ENCODE results near the gene VIPAS39. TPM values are rescaled to one million over a fixed set of nuclear protein-coding genes. Genes with fewer than 3 reads are reported as not detected.

The VIPAS39 gene
- total RNA-seq, 6 experiments from 2014 or later, result 7.2 to 9.9 (median 8.6) TPM

GRCh38 chr14:77439861-77440260, 17.5 kb downstream of the VIPAS39 start:
- Histone ChIP-seq H3K9me3 (no peaks in the 10 kb centered on the region), H3K27ac (no peak overlapping the region), H3K4me3 (no peak overlapping the region), H3K27me3 (no peaks in the 10 kb centered on the region), H3K4me1 (no peaks in the 10 kb centered on the region), H3K36me3 (peaks cover 0 to 73% (median 33%) of the 10 kb centered on the region in 4 donors)
- WGBS (ENCODE audit: insufficient coverage, low coverage, low lambda C conversion rate, missing lambda C conversion rate), result 88% methylated on average over 4 of the region's 4 CpGs
- DNase-seq (no peak), ATAC-seq (no peak)
- TF ChIP-seq POLR2A (IDR thresholded peaks at IDR 0.05), result no peak
- TF ChIP-seq, protein P1, sequence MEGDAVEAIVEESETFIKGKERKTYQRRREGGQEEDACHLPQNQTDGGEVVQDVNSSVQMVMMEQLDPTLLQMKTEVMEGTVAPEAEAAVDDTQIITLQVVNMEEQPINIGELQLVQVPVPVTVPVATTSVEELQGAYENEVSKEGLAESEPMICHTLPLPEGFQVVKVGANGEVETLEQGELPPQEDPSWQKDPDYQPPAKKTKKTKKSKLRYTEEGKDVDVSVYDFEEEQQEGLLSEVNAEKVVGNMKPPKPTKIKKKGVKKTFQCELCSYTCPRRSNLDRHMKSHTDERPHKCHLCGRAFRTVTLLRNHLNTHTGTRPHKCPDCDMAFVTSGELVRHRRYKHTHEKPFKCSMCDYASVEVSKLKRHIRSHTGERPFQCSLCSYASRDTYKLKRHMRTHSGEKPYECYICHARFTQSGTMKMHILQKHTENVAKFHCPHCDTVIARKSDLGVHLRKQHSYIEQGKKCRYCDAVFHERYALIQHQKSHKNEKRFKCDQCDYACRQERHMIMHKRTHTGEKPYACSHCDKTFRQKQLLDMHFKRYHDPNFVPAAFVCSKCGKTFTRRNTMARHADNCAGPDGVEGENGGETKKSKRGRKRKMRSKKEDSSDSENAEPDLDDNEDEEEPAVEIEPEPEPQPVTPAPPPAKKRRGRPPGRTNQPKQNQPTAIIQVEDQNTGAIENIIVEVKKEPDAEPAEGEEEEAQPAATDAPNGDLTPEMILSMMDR (IDR thresholded peaks at IDR 0.05), result no peak
- intact Hi-C loops (cut with DNase I), result no loop called here

- peaks cover 0 to 74% (median 31%) of the 10 kb centered on the region in 4 donors for H3K36me3 ChIP-seq
These were observed 18.8 kb downstream of the VIPAS39 start for GRCh38 chr14:77438596-77438995.

DNA sequence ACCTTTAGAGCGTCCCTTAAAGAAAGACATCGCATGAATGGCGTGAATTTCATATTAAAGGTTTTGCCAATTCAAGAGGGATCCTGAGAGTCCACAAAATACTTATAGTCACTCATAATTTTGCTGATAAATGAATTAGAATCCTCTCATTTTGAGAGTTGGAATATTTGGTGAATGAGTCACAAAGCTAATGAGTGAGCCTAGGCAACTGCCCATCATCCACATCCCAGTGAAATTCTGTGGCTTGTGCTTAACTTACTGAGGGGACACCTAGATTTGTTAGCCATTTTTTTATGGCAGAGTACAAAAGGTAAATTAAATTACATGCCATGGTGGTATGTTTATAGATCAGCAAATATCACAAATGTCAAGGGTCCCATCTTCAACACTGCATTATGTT, 21.4 kb downstream of the VIPAS39 start:
- TF ChIP-seq POLR2A (IDR thresholded peaks at IDR 0.05), result no peak
- TF ChIP-seq, protein P1 (IDR thresholded peaks at IDR 0.05), result no peak
- ATAC-seq, result no peak
- WGBS (ENCODE audit: insufficient coverage, low coverage, low lambda C conversion rate, missing lambda C conversion rate), result 90% methylated on average over 3 of the region's 3 CpGs
- DNase-seq, result no peak
- intact Hi-C loops (cut with DNase I), result no loop called here
- Histone ChIP-seq H3K27ac (no peak overlapping the region), H3K27me3 (no peaks in the 10 kb centered on the region), H3K4me3 (no peak overlapping the region), H3K36me3 (peaks cover 0 to 74% (median 28%) of the 10 kb centered on the region in 4 donors), H3K9me3 (no peaks in the 10 kb centered on the region), H3K4me1 (no peaks in the 10 kb centered on the region)

More at GRCh38 chr14:77438596-77438995, 18.8 kb downstream of the VIPAS39 start:
- WGBS (ENCODE audit: insufficient coverage, low coverage, low lambda C conversion rate, missing lambda C conversion rate), result 93% methylated on average over 1 of the region's 1 CpG
- H3K4me3 ChIP-seq, result no peak overlapping the region
- no peaks in the 10 kb centered on the region for H3K9me3 ChIP-seq
- H3K4me1 ChIP-seq, result no peaks in the 10 kb centered on the region
- DNase-seq, result no peak
- TF ChIP-seq, protein P1 (IDR thresholded peaks at IDR 0.05), result no peak
- no peak for TF ChIP-seq POLR2A (IDR thresholded peaks at IDR 0.05)
- no peak overlapping the region for H3K27ac ChIP-seq
- intact Hi-C loops (cut with DNase I), result no loop called here
- ATAC-seq, result no peak
- H3K27me3 ChIP-seq, result no peaks in the 10 kb centered on the region

- WGBS (ENCODE audit: insufficient coverage, low coverage, low lambda C conversion rate, missing lambda C conversion rate), result 100% methylated on average over 3 of the region's 3 CpGs
- Histone ChIP-seq H3K4me3 (no peak overlapping the region), H3K36me3 (peaks cover 0 to 79% (median 32%) of the 10 kb centered on the region in 4 donors), H3K27me3 (no peaks in the 10 kb centered on the region), H3K4me1 (no peaks in the 10 kb centered on the region), H3K27ac (no peak overlapping the region), H3K9me3 (no peaks in the 10 kb centered on the region)
- ATAC-seq (no peak), DNase-seq (no peak)
- TF ChIP-seq, protein P1 (IDR thresholded peaks at IDR 0.05), result no peak
- TF ChIP-seq POLR2A (IDR thresholded peaks at IDR 0.05), result no peak
- intact Hi-C loops (cut with DNase I), result no loop called here
These were observed 31.0 kb downstream of the VIPAS39 start for GRCh38 chr14:77426396-77426795.

- no peak for ATAC-seq
- Histone ChIP-seq H3K27ac (no peak overlapping the region), H3K36me3 (peaks cover 0 to 72% (median 29%) of the 10 kb centered on the region in 4 donors), H3K4me1 (no peaks in the 10 kb centered on the region), H3K27me3 (no peaks in the 10 kb centered on the region), H3K4me3 (no peak overlapping the region), H3K9me3 (no peaks in the 10 kb centered on the region)
- WGBS (ENCODE audit: insufficient coverage, low coverage, low lambda C conversion rate, missing lambda C conversion rate), result 88% methylated on average over 3 of the region's 3 CpGs
- TF ChIP-seq POLR2A (IDR thresholded peaks at IDR 0.05), result no peak
- TF ChIP-seq, protein P1 (IDR thresholded peaks at IDR 0.05), result no peak
- no peak for DNase-seq
- intact Hi-C loops (cut with DNase I), result no loop called here
These were observed 32.5 kb downstream of the VIPAS39 start for GRCh38 chr14:77424862-77425261.
